Stimulated activated CD8-positive, alpha-beta memory T cell treated with anti-CD3 and anti-CD28 coated beads, Interleukin-15, amount 100 ng/mL, for 48 hours (primary cell): ENCODE measurements around the gene NDUFV3.
"Not testable (repeated sequence)": the region's sequence is repeated elsewhere in the genome, so short reads cannot be mapped to it uniquely, and the experiment has no call there.

ENCODE experiments used
- DNase-seq, 2 donors: peaks; one replicate each; pipeline ENCODE4 v3.0.0-alpha.2; 2020; ENCODE audit warnings: low read depth in 2 of 2

The NDUFV3 gene

DNA sequence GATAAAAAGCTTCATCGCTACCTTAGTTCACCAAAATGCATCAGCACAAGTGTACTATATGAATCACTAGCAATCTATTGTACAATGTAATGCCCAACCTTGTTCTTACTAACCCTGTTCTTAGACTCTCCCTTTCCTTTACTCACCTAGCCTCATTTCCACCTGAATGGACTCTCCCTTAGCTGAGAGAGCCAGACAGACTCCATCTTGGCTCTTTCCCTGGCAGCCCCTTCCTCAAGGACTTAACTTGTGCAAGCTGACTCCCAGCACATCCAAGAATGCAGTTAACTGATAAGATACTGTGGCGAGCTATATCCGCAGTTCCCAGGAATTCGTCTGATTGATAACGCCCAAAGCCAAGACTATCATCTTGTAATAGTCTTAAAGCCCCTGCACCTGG, 43.3 kb downstream of the NDUFV3 start:
- not testable (repeated sequence) for DNase-seq

GRCh38 chr21:42937034-42937940, 44.2 kb downstream of the NDUFV3 start:
- not testable (repeated sequence) for DNase-seq

- DNase-seq: no peak
Measured at GRCh38 chr21:42937960-42938605, 45.0 kb downstream of the NDUFV3 start.

GRCh38 chr21:42938606-42938995, 45.5 kb downstream of the NDUFV3 start:
- not testable (repeated sequence) for DNase-seq

- no peak for DNase-seq
Measured at GRCh38 chr21:42939582-42940413, 46.7 kb downstream of the NDUFV3 start.

DNA sequence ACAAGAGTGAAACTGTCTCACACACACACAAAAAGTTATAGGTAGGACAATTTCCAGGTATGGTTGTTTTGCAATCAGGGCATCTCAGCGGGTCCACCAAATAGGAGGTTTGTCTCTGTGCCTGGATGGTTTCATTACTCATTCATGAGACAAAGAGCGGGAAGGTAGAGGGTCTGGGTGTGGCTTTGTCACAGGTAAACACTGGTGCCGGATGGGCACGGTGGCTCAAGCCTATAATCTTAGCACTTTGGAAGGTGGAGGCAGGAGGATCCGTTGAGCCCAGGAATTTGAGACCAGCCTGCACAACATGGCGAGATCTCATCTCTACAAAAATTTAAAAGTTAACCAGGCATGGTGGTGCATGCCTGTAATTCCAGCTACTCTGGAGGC, 48.6 kb downstream of the NDUFV3 start:
- no peak for DNase-seq

DNA sequence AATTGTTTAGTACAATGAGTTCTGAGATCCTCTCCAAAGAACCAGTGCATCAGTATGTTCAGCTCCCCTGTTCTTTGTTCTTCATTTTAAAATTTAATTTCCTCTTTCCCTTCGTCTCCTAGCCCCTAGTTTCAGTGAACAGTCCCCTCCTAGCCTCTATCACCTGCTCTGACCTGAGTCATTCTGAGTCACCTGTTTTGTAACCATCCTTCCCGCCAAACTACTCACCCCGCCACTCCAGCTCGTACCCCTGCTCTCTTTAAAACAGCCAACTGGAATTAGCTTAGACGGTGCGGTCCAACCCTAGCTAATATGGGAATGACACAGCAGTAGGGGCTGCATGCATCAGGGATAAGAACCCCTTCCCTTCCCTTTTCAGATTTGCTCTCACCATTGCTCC, 49.1 kb downstream of the NDUFV3 start:
- DNase-seq: no peak

GRCh38 chr21:42949094-42949755, 56.1 kb downstream of the NDUFV3 start:
- not testable (repeated sequence) for DNase-seq

GRCh38 chr21:42951193-42951592, 58.1 kb downstream of the NDUFV3 start:
- DNase-seq: not testable (repeated sequence)

- no peak for DNase-seq
Measured at GRCh38 chr21:42956824-42957630, 63.9 kb downstream of the NDUFV3 start.

- DNase-seq: not testable (repeated sequence)
Measured at GRCh38 chr21:42958122-42958521, 65.0 kb downstream of the NDUFV3 start.

- no peak for DNase-seq
Measured at GRCh38 chr21:42959728-42960127, 66.6 kb downstream of the NDUFV3 start.

GRCh38 chr21:42962380-42963007, 69.4 kb downstream of the NDUFV3 start:
- DNase-seq: no peak
